ENCODE data around the gene ARHGAP40.

DNA sequence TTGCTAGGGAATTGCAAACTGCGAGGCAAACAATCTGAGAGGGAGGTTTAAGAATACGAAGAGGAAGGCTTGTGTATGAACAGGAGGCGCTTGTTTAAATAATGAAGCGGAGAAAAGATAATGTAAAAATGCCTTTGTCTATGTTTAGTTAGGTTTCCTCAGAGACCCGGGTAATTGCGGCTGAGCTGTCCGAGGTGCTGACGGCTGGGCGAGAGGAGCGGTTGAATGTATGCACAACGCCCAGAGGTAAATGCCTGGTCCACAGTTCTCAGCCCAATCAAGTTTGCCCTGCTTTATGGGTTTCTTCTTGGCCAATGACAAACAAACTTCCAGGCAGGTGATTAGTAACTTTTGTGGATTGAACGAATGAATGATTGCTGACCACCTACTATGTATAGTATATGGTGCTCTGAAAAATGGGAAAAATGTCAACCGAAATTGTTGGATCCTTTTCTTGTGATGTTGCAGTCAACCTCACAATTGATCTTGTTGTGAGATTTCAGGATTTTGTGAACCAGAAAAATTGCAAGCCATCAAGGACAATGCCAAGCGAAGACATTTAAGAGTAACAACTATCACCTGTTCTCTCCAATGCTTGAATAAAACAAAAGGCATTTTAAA lies 84.4 kb downstream of the ARHGAP40 start:
- TF ChIP-seq EZH2 (IDR thresholded peaks at IDR 0.05; ENCODE audit: insufficient read depth, poor library complexity, severe bottlenecking) (no peak), EZH2phosphoT487 (IDR thresholded peaks at IDR 0.05; ENCODE audit: insufficient read depth, low read depth) (no peak)

Data from GM23248 (cell line).